ENCODE measurements around the gene PMEL. TPM values are rescaled to one million over a fixed set of nuclear protein-coding genes. Genes with fewer than 3 reads are reported as not detected.

The PMEL gene
- total RNA-seq, 4 donors from 2014 or later: 1.7 to 5.8 (median 3.0) TPM

DNA sequence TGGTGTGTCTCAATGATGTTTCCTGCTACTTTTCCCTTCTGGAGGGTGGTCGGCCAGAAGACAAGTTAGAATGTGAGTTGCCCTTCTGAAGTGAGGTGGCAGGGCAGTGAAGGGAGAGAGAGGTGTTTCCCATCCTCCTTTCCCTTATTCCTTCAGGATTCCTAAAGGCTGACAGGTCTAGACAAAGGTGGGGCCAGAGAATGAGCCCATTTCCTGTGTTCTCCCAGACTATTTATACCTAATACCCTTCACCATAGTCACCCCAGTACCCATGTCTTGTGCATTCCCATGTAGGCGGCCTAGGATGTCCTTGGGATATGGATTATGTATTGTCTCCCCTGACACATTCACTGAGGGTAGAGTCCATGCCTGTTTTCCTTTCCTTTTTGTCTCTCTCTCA, 27.9 kb downstream of the PMEL start:
- Histone ChIP-seq H3K36me3 (no peaks in the 10 kb centered on the region), H3K27me3 (no peaks in the 10 kb centered on the region), H3K27ac (no peak overlapping the region), H3K4me3 (replicated peaks in 1 of 3) (no peak overlapping the region), H3K4me1 (peaks cover 0 to 16% of the 10 kb centered on the region in 2 donors), H3K9me3 (no peaks in the 10 kb centered on the region)
- intact Hi-C loops (cut with DNase I): loop anchor here (5.0 kb wide), 1 partner anchor 106 kb away; no protein-coding TSS in a partner anchor
- 95 to 97% methylated on average over 2 of the region's 2 CpGs for WGBS, 2 donors
- no peak for DNase-seq
- TF ChIP-seq POLR2A (IDR thresholded peaks at IDR 0.05): no peak
- TF ChIP-seq, protein P1, sequence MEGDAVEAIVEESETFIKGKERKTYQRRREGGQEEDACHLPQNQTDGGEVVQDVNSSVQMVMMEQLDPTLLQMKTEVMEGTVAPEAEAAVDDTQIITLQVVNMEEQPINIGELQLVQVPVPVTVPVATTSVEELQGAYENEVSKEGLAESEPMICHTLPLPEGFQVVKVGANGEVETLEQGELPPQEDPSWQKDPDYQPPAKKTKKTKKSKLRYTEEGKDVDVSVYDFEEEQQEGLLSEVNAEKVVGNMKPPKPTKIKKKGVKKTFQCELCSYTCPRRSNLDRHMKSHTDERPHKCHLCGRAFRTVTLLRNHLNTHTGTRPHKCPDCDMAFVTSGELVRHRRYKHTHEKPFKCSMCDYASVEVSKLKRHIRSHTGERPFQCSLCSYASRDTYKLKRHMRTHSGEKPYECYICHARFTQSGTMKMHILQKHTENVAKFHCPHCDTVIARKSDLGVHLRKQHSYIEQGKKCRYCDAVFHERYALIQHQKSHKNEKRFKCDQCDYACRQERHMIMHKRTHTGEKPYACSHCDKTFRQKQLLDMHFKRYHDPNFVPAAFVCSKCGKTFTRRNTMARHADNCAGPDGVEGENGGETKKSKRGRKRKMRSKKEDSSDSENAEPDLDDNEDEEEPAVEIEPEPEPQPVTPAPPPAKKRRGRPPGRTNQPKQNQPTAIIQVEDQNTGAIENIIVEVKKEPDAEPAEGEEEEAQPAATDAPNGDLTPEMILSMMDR (IDR thresholded peaks at IDR 0.05): no peak

- DNase-seq: no peak
- peak overlapping the region in 1 of 3 donors; percentile 57 for H3K27ac ChIP-seq
- WGBS, 2 donors: 35 to 63% methylated on average over 24 to 26 of the region's 26 CpGs
- H3K4me1 ChIP-seq: peaks cover 17 to 29% of the 10 kb centered on the region in 2 donors
- H3K36me3 ChIP-seq: no peaks in the 10 kb centered on the region
- no peak overlapping the region for H3K4me3 ChIP-seq (replicated peaks in 1 of 3)
- TF ChIP-seq, protein P1 (IDR thresholded peaks at IDR 0.05): no peak
- no peak for TF ChIP-seq POLR2A (IDR thresholded peaks at IDR 0.05)
- intact Hi-C loops (cut with DNase I): loop anchor here (5.0 kb wide), 1 partner anchor 103 kb away; no protein-coding TSS in a partner anchor
- H3K9me3 ChIP-seq: no peaks in the 10 kb centered on the region
- H3K27me3 ChIP-seq: no peaks in the 10 kb centered on the region
Observed at GRCh38 chr12:55935738-55936151, 30.1 kb downstream of the PMEL start.

DNA sequence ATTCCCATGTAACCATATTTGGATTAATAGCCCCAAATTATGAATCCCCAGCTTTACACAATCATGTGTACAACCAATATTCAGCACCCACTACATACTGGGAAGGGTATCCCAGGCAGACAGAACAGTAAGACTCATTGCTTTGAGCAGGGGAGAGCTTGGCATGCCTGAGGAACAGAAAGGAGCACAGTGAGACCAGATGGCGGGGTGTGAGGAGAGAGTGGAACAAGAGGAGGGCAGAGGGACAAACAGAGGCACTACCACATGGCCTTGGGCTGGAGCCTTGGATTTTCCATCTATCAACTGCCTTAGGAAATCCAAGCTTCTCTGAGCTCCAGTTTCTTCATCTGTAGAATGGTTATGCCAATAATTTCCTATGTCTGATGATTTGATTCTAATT, 31.1 kb downstream of the PMEL start:
- TF ChIP-seq POLR2A (IDR thresholded peaks at IDR 0.05): no peak
- TF ChIP-seq, protein P1 (IDR thresholded peaks at IDR 0.05): no peak
- Histone ChIP-seq H3K4me3 (replicated peaks in 1 of 3) (no peak overlapping the region), H3K9me3 (no peaks in the 10 kb centered on the region), H3K36me3 (no peaks in the 10 kb centered on the region), H3K27me3 (no peaks in the 10 kb centered on the region), H3K4me1 (peaks cover 17 to 27% of the 10 kb centered on the region in 2 donors), H3K27ac (no peak overlapping the region)
- 100% methylated on average over 1 of the region's 1 CpG for WGBS, 2 donors
- intact Hi-C loops (cut with DNase I): loop anchor here (5.0 kb wide), 1 partner anchor 102 kb away; no protein-coding TSS in a partner anchor
- no peak for DNase-seq

DNA sequence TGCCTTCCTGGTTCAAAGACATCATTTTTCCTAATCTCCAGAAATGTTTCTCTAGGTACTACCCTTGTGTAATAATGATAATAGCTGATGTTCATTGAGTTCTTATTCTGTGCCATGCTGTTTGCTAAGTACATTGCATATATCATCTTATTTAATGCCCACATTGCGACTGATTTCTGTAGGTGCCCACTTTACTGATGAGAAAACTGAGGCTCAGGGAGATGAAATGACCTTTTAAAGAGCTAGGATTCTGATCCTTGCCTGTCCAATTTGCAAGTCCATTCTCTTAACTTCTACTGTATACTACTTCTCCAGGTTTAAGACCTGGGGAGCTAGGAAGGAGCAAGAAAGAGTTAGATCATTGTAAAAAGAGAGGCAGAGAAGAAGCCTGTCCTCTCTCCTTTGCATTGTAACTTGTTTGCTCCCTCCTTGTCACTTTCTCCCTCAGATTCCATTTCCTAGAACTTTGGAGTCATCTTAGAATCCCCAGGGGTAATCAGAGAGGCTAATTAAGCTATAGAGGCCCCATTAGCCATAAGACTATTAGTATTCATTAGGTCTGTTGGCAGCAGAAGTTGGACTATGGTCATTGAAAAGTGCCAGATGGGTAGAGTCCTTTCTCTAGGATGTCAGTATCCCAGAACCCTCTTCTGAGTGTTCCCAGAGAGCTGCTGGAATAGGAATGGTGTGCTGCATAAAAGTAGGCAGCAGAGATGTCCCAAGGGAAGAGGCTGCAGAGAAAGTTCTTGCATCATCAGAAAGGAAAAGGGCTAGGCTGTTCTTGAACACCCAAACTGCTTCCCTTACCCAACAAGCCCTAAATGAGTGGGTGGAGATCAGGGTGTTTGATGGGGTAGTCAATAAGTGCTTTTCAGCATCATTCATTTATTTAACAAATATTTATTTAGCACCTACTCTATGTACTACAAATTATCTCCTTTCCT, 31.8 kb downstream of the PMEL start:
- 97 to 100% methylated on average over 1 of the region's 1 CpG for WGBS, 2 donors
- Histone ChIP-seq H3K27me3 (no peaks in the 10 kb centered on the region), H3K4me3 (replicated peaks in 1 of 3) (no peak overlapping the region), H3K9me3 (no peaks in the 10 kb centered on the region), H3K4me1 (peaks cover 17 to 28% of the 10 kb centered on the region in 2 donors), H3K36me3 (no peaks in the 10 kb centered on the region), H3K27ac (no peak overlapping the region)
- intact Hi-C loops (cut with DNase I): no loop called here
- TF ChIP-seq, protein P1 (IDR thresholded peaks at IDR 0.05): no peak
- no peak for DNase-seq

Measured in thyroid gland (tissue), 4 donors.